CD4-positive, alpha-beta T cell (primary cell): Measurements from ENCODE around the gene MCTP1. TPM values are rescaled to one million over a fixed set of nuclear protein-coding genes. Genes with fewer than 3 reads are reported as not detected.

Source experiments
- ATAC-seq: fragments of 200-7000 bp; cut with Tn5 transposase; one replicate; pipeline ENCODE4 v1.10.0; 2022; ENCODE audit warnings: mild to moderate bottlenecking; ENCODE audit not compliant: poor library complexity
- CTCF ChIA-PET: fragments of 350-600 bp; sonication (Branson Sonifier 250); formaldehyde crosslinking; loops from one replicate; lab custom pipeline; 2021; ENCODE audit warnings: antibody characterized with exemption, inconsistent platforms; lab: Charles Lee
- POLR2A ChIA-PET: fragments of 350-600 bp; sonication (Branson Sonifier 250); formaldehyde crosslinking; loops from one replicate; lab custom pipeline; 2021; ENCODE audit warnings: antibody characterized with exemption, inconsistent platforms; lab: Charles Lee
- DNase-seq, 14 experiments: peaks; one replicate each; pipeline ENCODE4 v3.0.0-alpha.2; 2013 to 2020; ENCODE audit warnings: mixed read lengths in 2 of 14
- H3K27ac ChIP-seq, 2 donors: one replicate each; pipeline versions ENCODE4 v1.5.1 to v1.7.0; 2013; ENCODE audit warnings: low read length in 2 of 2, low read depth in 1 of 2, mild to moderate bottlenecking in 1 of 2
- H3K27me3 ChIP-seq, 2 experiments: 1 replicate in 1 of 2; 2 replicates in 1 of 2; pipeline versions ENCODE4 v1.6.1 to v1.7.0; 2013; ENCODE audit warnings: low read length in 2 of 2, control low read depth in 1 of 2, mild to moderate bottlenecking in 1 of 2, moderate library complexity in 1 of 2; ENCODE audit not compliant: insufficient read depth in 2 of 2, control insufficient read depth in 1 of 2
- H3K36me3 ChIP-seq: one replicate; pipeline ENCODE4 v1.6.1; 2013; ENCODE audit warnings: low read length, control low read depth; ENCODE audit not compliant: insufficient read depth
- H3K4me1 ChIP-seq: one replicate; pipeline ENCODE4 v1.6.1; 2013; ENCODE audit warnings: low read length, control low read depth; ENCODE audit not compliant: insufficient read depth
- H3K4me3 ChIP-seq: one replicate; pipeline ENCODE4 v1.5.1; 2013; ENCODE audit warnings: mild to moderate bottlenecking, low read length, moderate library complexity
- H3K9me3 ChIP-seq, 2 experiments: 1 replicate in 1 of 2; 2 replicates in 1 of 2; pipeline versions ENCODE4 v1.6.1 to v1.7.0; 2013; ENCODE audit warnings: low read length in 2 of 2, mild to moderate bottlenecking in 2 of 2, control low read depth in 1 of 2, moderate library complexity in 1 of 2; ENCODE audit not compliant: control insufficient read depth in 1 of 2, insufficient read depth in 1 of 2
- H3K27ac Mint-ChIP-seq: one replicate; pipeline ENCODE4 v1.8.0; 2020; ENCODE audit warnings: mixed read lengths
- H3K27me3 Mint-ChIP-seq: one replicate; pipeline ENCODE4 v1.8.0; 2021; ENCODE audit warnings: mixed read lengths
- H3K36me3 Mint-ChIP-seq: one replicate; pipeline ENCODE4 v1.8.0; 2021; ENCODE audit warnings: low read depth, mixed read lengths
- H3K4me1 Mint-ChIP-seq: one replicate; pipeline ENCODE4 v1.8.0; 2021; ENCODE audit warnings: low read depth, mixed read lengths
- H3K4me3 Mint-ChIP-seq: one replicate; pipeline ENCODE4 v1.8.0; 2020; ENCODE audit warnings: mild to moderate bottlenecking, mixed read lengths
- H3K9me3 Mint-ChIP-seq: one replicate; pipeline ENCODE4 v1.8.0; 2020; ENCODE audit warnings: mixed read lengths
- intact Hi-C, 2 experiments: fragments of 100-400 bp; cut with DNase I in 1 of 2; cut with micrococcal nuclease in 1 of 2; formaldehyde crosslinking; loops; one replicate each; pipeline versions ENCODE4 v1.15.1 to v1.9.0; 2023 to 2025; cut with DNase I, micrococcal nuclease
- total RNA-seq, 174 experiments: library from RNA in 2 of 174; stranded (reverse) in 2 of 174; gene quantifications; one replicate each; pipeline ENCODE4 v1.2.3 and lab custom pipeline; 2021 to 2026
- TF ChIP-seq, protein P1 (sequence below): fragments of 200-600 bp; IDR thresholded peaks from one replicate; pipeline ENCODE4 v1.8.0; 2022; ENCODE audit warnings: antibody characterized with exemption, mild to moderate bottlenecking

The MCTP1 gene
- total RNA-seq, 2 experiments from 2014 or later, result 2.1 to 2.7 TPM

GRCh38 chr5:95251185-95251584, 33.7 kb downstream of the MCTP1 start:
- H3K4me1 ChIP-seq, result no peaks in the 10 kb centered on the region
- ChIA-PET CTCF (no interaction called here), POLR2A (no interaction called here)
- no peaks in the 10 kb centered on the region for H3K4me1 Mint-ChIP-seq
- H3K27ac ChIP-seq, result no peak overlapping the region
- H3K27ac Mint-ChIP-seq, result no peak overlapping the region
- no peaks in the 10 kb centered on the region for H3K9me3 ChIP-seq
- no peak for DNase-seq
- no peaks in the 10 kb centered on the region for H3K9me3 Mint-ChIP-seq
- H3K36me3 Mint-ChIP-seq, result no peaks in the 10 kb centered on the region
- no peak overlapping the region for H3K4me3 Mint-ChIP-seq
- H3K27me3 ChIP-seq, result no peaks in the 10 kb centered on the region
- H3K36me3 ChIP-seq, result no peaks in the 10 kb centered on the region
- no peak for ATAC-seq
- H3K4me3 ChIP-seq, result no peak overlapping the region
- peaks cover 6% of the 10 kb centered on the region for H3K27me3 Mint-ChIP-seq
- intact Hi-C loops, result no loop called here
- TF ChIP-seq, protein P1, sequence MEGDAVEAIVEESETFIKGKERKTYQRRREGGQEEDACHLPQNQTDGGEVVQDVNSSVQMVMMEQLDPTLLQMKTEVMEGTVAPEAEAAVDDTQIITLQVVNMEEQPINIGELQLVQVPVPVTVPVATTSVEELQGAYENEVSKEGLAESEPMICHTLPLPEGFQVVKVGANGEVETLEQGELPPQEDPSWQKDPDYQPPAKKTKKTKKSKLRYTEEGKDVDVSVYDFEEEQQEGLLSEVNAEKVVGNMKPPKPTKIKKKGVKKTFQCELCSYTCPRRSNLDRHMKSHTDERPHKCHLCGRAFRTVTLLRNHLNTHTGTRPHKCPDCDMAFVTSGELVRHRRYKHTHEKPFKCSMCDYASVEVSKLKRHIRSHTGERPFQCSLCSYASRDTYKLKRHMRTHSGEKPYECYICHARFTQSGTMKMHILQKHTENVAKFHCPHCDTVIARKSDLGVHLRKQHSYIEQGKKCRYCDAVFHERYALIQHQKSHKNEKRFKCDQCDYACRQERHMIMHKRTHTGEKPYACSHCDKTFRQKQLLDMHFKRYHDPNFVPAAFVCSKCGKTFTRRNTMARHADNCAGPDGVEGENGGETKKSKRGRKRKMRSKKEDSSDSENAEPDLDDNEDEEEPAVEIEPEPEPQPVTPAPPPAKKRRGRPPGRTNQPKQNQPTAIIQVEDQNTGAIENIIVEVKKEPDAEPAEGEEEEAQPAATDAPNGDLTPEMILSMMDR, result no peak

- no peak overlapping the region for H3K4me3 Mint-ChIP-seq
- no peaks in the 10 kb centered on the region for H3K4me1 ChIP-seq
- no peak overlapping the region for H3K27ac Mint-ChIP-seq
- ChIA-PET CTCF (no interaction called here), POLR2A (no interaction called here)
- H3K9me3 ChIP-seq, result peaks cover 0 to 8% of the 10 kb centered on the region in 2 experiments
- no peaks in the 10 kb centered on the region for H3K36me3 ChIP-seq
- DNase-seq (no peak), ATAC-seq (no peak)
- H3K4me1 Mint-ChIP-seq, result no peaks in the 10 kb centered on the region
- TF ChIP-seq, protein P1, result no peak
- H3K9me3 Mint-ChIP-seq, result no peaks in the 10 kb centered on the region
- no peaks in the 10 kb centered on the region for H3K27me3 Mint-ChIP-seq
- H3K36me3 Mint-ChIP-seq, result no peaks in the 10 kb centered on the region
- H3K27me3 ChIP-seq, result peaks cover 0 to 2% of the 10 kb centered on the region in 2 experiments
- intact Hi-C loops, result no loop called here
- H3K4me3 ChIP-seq, result no peak overlapping the region
- no peak overlapping the region for H3K27ac ChIP-seq
These were observed 40.4 kb downstream of the MCTP1 start for GRCh38 chr5:95244479-95244878.

GRCh38 chr5:95241635-95242034, 43.3 kb downstream of the MCTP1 start:
- no peak overlapping the region for H3K27ac Mint-ChIP-seq
- H3K36me3 Mint-ChIP-seq, result no peaks in the 10 kb centered on the region

More at GRCh38 chr5:95241635-95242034, 43.3 kb downstream of the MCTP1 start:
- TF ChIP-seq, protein P1, result no peak
- ATAC-seq (no peak), DNase-seq (no peak)
- ChIA-PET POLR2A (no interaction called here), CTCF (no interaction called here)
- peaks cover 0 to 8% of the 10 kb centered on the region in 2 experiments for H3K9me3 ChIP-seq
- no peak overlapping the region for H3K4me3 ChIP-seq
- Mint-ChIP-seq H3K9me3 (no peaks in the 10 kb centered on the region), H3K4me1 (no peaks in the 10 kb centered on the region), H3K4me3 (no peak overlapping the region), H3K27me3 (no peaks in the 10 kb centered on the region)
- H3K36me3 ChIP-seq, result no peaks in the 10 kb centered on the region
- H3K4me1 ChIP-seq, result no peaks in the 10 kb centered on the region
- no peak overlapping the region for H3K27ac ChIP-seq
- intact Hi-C loops, result no loop called here
- H3K27me3 ChIP-seq, result peaks cover 0 to 2% of the 10 kb centered on the region in 2 experiments
